Fibroblast of skin of abdomen (primary cell): ENCODE data around the gene TBK1.

Experiments
- DNase-seq: peaks from one replicate; pipeline ENCODE4 v3.0.0-alpha.2; 2013

Gene TBK1

GRCh38 chr12:64550755-64551154 lies 98.8 kb downstream of the TBK1 start:
- DNase-seq = no peak

- no peak for DNase-seq
Measured at GRCh38 chr12:64551676-64552075, 99.8 kb downstream of the TBK1 start.
